Neural cell (in vitro differentiated cells): ENCODE data around the gene UVRAG. TPM values are rescaled to one million over a fixed set of nuclear protein-coding genes. Genes with fewer than 3 reads are reported as not detected.

Experiments
- H2AFZ ChIP-seq: fragments of 200-600, 300-800 bp; sonication (generic), shearing (Covaris generic); 2 replicates; pipeline ENCODE4 v1.6.0; 2014; ENCODE audit warnings: low read depth, mild to moderate bottlenecking, antibody characterized with exemption, low read length, moderate library complexity
- H3F3A ChIP-seq: fragments of 200-600 bp; shearing (Covaris generic); 2 replicates; pipeline ENCODE4 v1.6.1; 2016; ENCODE audit warnings: mild to moderate bottlenecking, moderate library complexity, mixed read lengths, antibody characterized with exemption, low read length; ENCODE audit not compliant: insufficient read depth, poor library complexity, severe bottlenecking
- H3K27ac ChIP-seq: fragments of 200-600, 300-800 bp; sonication (generic), shearing (Covaris generic); 2 replicates; pipeline ENCODE4 v1.5.1; 2014; ENCODE audit warnings: mild to moderate bottlenecking, low read length, moderate library complexity
- H3K27me3 ChIP-seq: fragments of 300-800, 200-600 bp; sonication (generic), shearing (Covaris generic); 2 replicates; pipeline ENCODE4 v1.6.0; 2014; ENCODE audit warnings: mild to moderate bottlenecking, low read depth, low read length, moderate library complexity; ENCODE audit not compliant: insufficient read depth
- H3K36me3 ChIP-seq: fragments of 300-800, 200-600 bp; sonication (generic), shearing (Covaris generic); 2 replicates; pipeline ENCODE4 v1.5.1; 2014; ENCODE audit warnings: mild to moderate bottlenecking, antibody characterized with exemption, low read length, moderate library complexity; ENCODE audit not compliant: insufficient read depth
- H3K4me2 ChIP-seq: fragments of 300-800, 200-600 bp; sonication (generic), shearing (Covaris generic); 2 replicates; pipeline ENCODE4 v1.6.0; 2014; ENCODE audit warnings: mild to moderate bottlenecking, low read length
- H3K4me3 ChIP-seq: fragments of 300-800, 200-600 bp; sonication (generic), shearing (Covaris generic); 2 replicates; pipeline ENCODE4 v1.5.1; 2014; ENCODE audit warnings: mild to moderate bottlenecking, low read length, moderate library complexity
- H3K79me2 ChIP-seq: fragments of 200-600 bp; shearing (Covaris generic); replicated peaks from 2 replicates; pipeline ENCODE4 v1.6.0; 2014; ENCODE audit warnings: mild to moderate bottlenecking, low read length, moderate library complexity; ENCODE audit not compliant: insufficient read depth
- H3K9ac ChIP-seq: fragments of 300-800, 200-600 bp; sonication (generic), shearing (Covaris generic); 2 replicates; pipeline ENCODE4 v1.6.1; 2016; ENCODE audit warnings: mild to moderate bottlenecking, low read length, mixed read lengths
- H3K9me2 ChIP-seq: fragments of 200-600 bp; shearing (Covaris generic); 2 replicates; pipeline ENCODE4 v1.6.1; 2016; ENCODE audit warnings: mild to moderate bottlenecking, low read length, mixed read lengths; ENCODE audit not compliant: insufficient read depth
- H3K9me3 ChIP-seq: fragments of 200-600, 300-800 bp; sonication (generic), shearing (Covaris generic); 2 replicates; pipeline ENCODE4 v1.6.1; 2016; ENCODE audit warnings: mild to moderate bottlenecking, mixed run types, low read length, moderate library complexity, mixed read lengths
- H4K20me1 ChIP-seq: fragments of 200-600 bp; shearing (Covaris generic); 2 replicates; pipeline ENCODE4 v1.6.1; 2016; ENCODE audit warnings: mild to moderate bottlenecking, mixed run types; ENCODE audit not compliant: insufficient read depth
- CTCF ChIP-seq: fragments of 450-650 bp; IDR thresholded peaks from 2 replicates; pipeline ENCODE4 v1.5.1; 2014; ENCODE audit warnings: antibody characterized with exemption, mild to moderate bottlenecking, moderate library complexity; ENCODE audit not compliant: poor library complexity, severe bottlenecking
- EP300 ChIP-seq: fragments of 450-650 bp; conservative IDR thresholded peaks from 2 replicates; pipeline ENCODE4 v1.6.1; 2014; ENCODE audit warnings: antibody characterized with exemption, mild to moderate bottlenecking, moderate library complexity; ENCODE audit not compliant: poor library complexity, severe bottlenecking
- EZH2 ChIP-seq: fragments of 200-600, 300-800 bp; shearing (Covaris generic), sonication (generic); IDR thresholded peaks from 2 replicates; pipeline ENCODE4 v1.6.1; 2014; ENCODE audit warnings: antibody characterized with exemption, low read length, borderline replicate concordance, mild to moderate bottlenecking; ENCODE audit not compliant: insufficient read depth, poor library complexity, severe bottlenecking
- MXI1 ChIP-seq: fragments of 450-650 bp; conservative IDR thresholded peaks from 2 replicates; pipeline ENCODE4 v1.6.1; 2014; ENCODE audit warnings: antibody characterized with exemption, mild to moderate bottlenecking; ENCODE audit not compliant: poor library complexity, severe bottlenecking
- POLR2AphosphoS5 ChIP-seq: IDR thresholded peaks from 2 replicates; pipeline ENCODE4 v1.6.1; 2012
- RAD21 ChIP-seq: fragments of 450-650 bp; conservative IDR thresholded peaks from 2 replicates; pipeline ENCODE4 v1.6.1; 2014; ENCODE audit warnings: antibody characterized with exemption, mild to moderate bottlenecking, moderate library complexity
- REST ChIP-seq: IDR thresholded peaks from 2 replicates; pipeline ENCODE4 v1.6.1; 2012; ENCODE audit warnings: borderline replicate concordance
- SMC3 ChIP-seq: fragments of 450-650 bp; conservative IDR thresholded peaks from 2 replicates; pipeline ENCODE4 v1.6.1; 2014; ENCODE audit warnings: antibody characterized with exemption, mild to moderate bottlenecking, moderate library complexity; ENCODE audit not compliant: poor library complexity
- TAF1 ChIP-seq: IDR thresholded peaks from 2 replicates; pipeline ENCODE4 v1.6.1; 2012; ENCODE audit warnings: low read depth
- polyA plus RNA-seq: library from polyadenylated mRNA; depleted of rRNA; stranded (reverse); fragments of >200 nt; gene quantifications from 2 replicates; pipeline ENCODE4 v1.2.3, GENCODE V29; 2014

The UVRAG gene
- polyA plus RNA-seq, 1 donor from 2014 or later: 31.6 TPM

GRCh38 chr11:75786101-75786736 is 28.8 kb upstream of the UVRAG start:
- H4K20me1 ChIP-seq: no peaks in the 10 kb centered on the region
- H3K9ac ChIP-seq: no peak overlapping the region
- no peaks in the 10 kb centered on the region for H3K36me3 ChIP-seq
- H3K27me3 ChIP-seq: no peaks in the 10 kb centered on the region
- H3K9me2 ChIP-seq: no peaks in the 10 kb centered on the region
- H3K27ac ChIP-seq: no peak overlapping the region
- H3F3A ChIP-seq: no peaks in the 10 kb centered on the region
- no peaks in the 10 kb centered on the region for H3K79me2 ChIP-seq
- no peaks in the 10 kb centered on the region for H3K9me3 ChIP-seq
- no peak overlapping the region for H3K4me2 ChIP-seq
- H2AFZ ChIP-seq: no peak overlapping the region
- no peak overlapping the region for H3K4me3 ChIP-seq
- TF ChIP-seq POLR2AphosphoS5 (no peak), CTCF (no peak), MXI1 (no peak), EP300 (no peak), EZH2 (no peak), RAD21 (no peak)

- no peak overlapping the region for H3K4me2 ChIP-seq
- TF ChIP-seq REST (no peak), TAF1 (no peak), EZH2 (no peak), CTCF (no peak), POLR2AphosphoS5 (no peak), RAD21 (no peak), EP300 (no peak), MXI1 (no peak), SMC3 (no peak)
- H3F3A ChIP-seq: no peaks in the 10 kb centered on the region
- H3K27me3 ChIP-seq: no peaks in the 10 kb centered on the region
- no peaks in the 10 kb centered on the region for H3K79me2 ChIP-seq
- H3K36me3 ChIP-seq: no peaks in the 10 kb centered on the region
- H3K9me3 ChIP-seq: no peaks in the 10 kb centered on the region
- H3K4me3 ChIP-seq: no peak overlapping the region
- H4K20me1 ChIP-seq: no peaks in the 10 kb centered on the region
- no peak overlapping the region for H2AFZ ChIP-seq
- no peaks in the 10 kb centered on the region for H3K9me2 ChIP-seq
- H3K9ac ChIP-seq: no peak overlapping the region
- H3K27ac ChIP-seq: no peak overlapping the region
Measured at GRCh38 chr11:75789521-75789920, 25.5 kb upstream of the UVRAG start.
